HG03060 (cell line): ENCODE measurements around the gene KRTAP5-1.

Experiments
- ATAC-seq: cut with Tn5 transposase; IDR thresholded peaks from one replicate; pipeline ENCODE4 v1.9.1; 2021; ENCODE audit warnings: low read depth, moderate number of reproducible peaks; ENCODE audit not compliant: unreplicated experiment

KRTAP5-1 gene

GRCh38 chr11:1573077-1573902 is 11.8 kb downstream of the KRTAP5-1 start:
- no peak for ATAC-seq

GRCh38 chr11:1572197-1573076 is 12.6 kb downstream of the KRTAP5-1 start, which contains the start of gene DUSP8:
TSS of gene DUSP8 (minus strand) at chr11:1572271. CDS start at chr11:1565826, 6,445 bp downstream.
- ATAC-seq = no peak

GRCh38 chr11:1571760-1572196 is 13.3 kb downstream of the KRTAP5-1 start:
- ATAC-seq = no peak

GRCh38 chr11:1570896-1571759 is 14.0 kb downstream of the KRTAP5-1 start:
- ATAC-seq = no peak

- ATAC-seq = no peak
Observed at GRCh38 chr11:1570531-1570895, 14.6 kb downstream of the KRTAP5-1 start.

- no peak for ATAC-seq
Observed at GRCh38 chr11:1570001-1570453, 15.1 kb downstream of the KRTAP5-1 start.

- no peak for ATAC-seq
Observed at GRCh38 chr11:1569251-1569780, 15.8 kb downstream of the KRTAP5-1 start.

GRCh38 chr11:1568441-1568911 is 16.6 kb downstream of the KRTAP5-1 start:
- no peak for ATAC-seq

- no peak for ATAC-seq
Observed at GRCh38 chr11:1567721-1568100, 17.4 kb downstream of the KRTAP5-1 start.

GRCh38 chr11:1567052-1567720 is 17.9 kb downstream of the KRTAP5-1 start:
- no peak for ATAC-seq

GRCh38 chr11:1566381-1567051 is 18.6 kb downstream of the KRTAP5-1 start:
- ATAC-seq = no peak

GRCh38 chr11:1565904-1566247 is 19.2 kb downstream of the KRTAP5-1 start:
- ATAC-seq = no peak

- no peak for ATAC-seq
Observed at GRCh38 chr11:1565173-1565903, 19.7 kb downstream of the KRTAP5-1 start.

- no peak for ATAC-seq
Observed at GRCh38 chr11:1564535-1565172, 20.4 kb downstream of the KRTAP5-1 start.

- no peak for ATAC-seq
Observed at GRCh38 chr11:1563697-1564534, 21.2 kb downstream of the KRTAP5-1 start.

GRCh38 chr11:1563149-1563638 is 21.9 kb downstream of the KRTAP5-1 start:
- ATAC-seq = no peak
